Small intestine (tissue), 7 donors: ENCODE data around the gene SLC29A4. TPM values are rescaled to one million over a fixed set of nuclear protein-coding genes. Genes with fewer than 3 reads are reported as not detected.

Experiments used
- DNase-seq, 2 donors: peaks; one replicate each; pipeline versions ENCODE4 v3.0.0 to v3.0.0-alpha.2; 2013
- FAIRE-seq: peaks from 2 replicates; lab custom pipeline; 2012; peaks lifted over from hg19 to GRCh38; lab: Jason Lieb, UNC
- H3K27ac ChIP-seq, 3 donors: one replicate each; pipeline ENCODE4 v1.5.1; 2013; ENCODE audit warnings: low read length in 2 of 3, mild to moderate bottlenecking in 2 of 3, control low read depth in 1 of 3, inconsistent platforms in 1 of 3, low read depth in 1 of 3, moderate library complexity in 1 of 3
- H3K27me3 ChIP-seq, 3 donors: one replicate each; pipeline ENCODE4 v1.6.1; 2013; ENCODE audit warnings: low read length in 3 of 3, inconsistent platforms in 1 of 3; ENCODE audit not compliant: control insufficient read depth in 3 of 3, insufficient read depth in 3 of 3
- H3K36me3 ChIP-seq, 3 donors: one replicate each; pipeline ENCODE4 v1.6.1; 2013; ENCODE audit warnings: low read length in 3 of 3, inconsistent platforms in 1 of 3, low read depth in 1 of 3, mild to moderate bottlenecking in 1 of 3, moderate library complexity in 1 of 3; ENCODE audit not compliant: control insufficient read depth in 3 of 3, insufficient read depth in 2 of 3
- H3K4me1 ChIP-seq, 3 donors: one replicate each; pipeline ENCODE4 v1.6.1; 2013; ENCODE audit warnings: low read length in 2 of 3, inconsistent platforms in 1 of 3, low read depth in 1 of 3, mild to moderate bottlenecking in 1 of 3, moderate library complexity in 1 of 3; ENCODE audit not compliant: control insufficient read depth in 3 of 3, insufficient read depth in 2 of 3
- H3K4me3 ChIP-seq, 3 donors: one replicate each; pipeline ENCODE4 v1.5.1; 2013; ENCODE audit warnings: low read length in 3 of 3, control low read depth in 1 of 3, inconsistent platforms in 1 of 3, low read depth in 1 of 3, mild to moderate bottlenecking in 1 of 3, moderate library complexity in 1 of 3
- H3K9me3 ChIP-seq, 2 donors: one replicate each; pipeline ENCODE4 v1.6.1; 2013; ENCODE audit warnings: low read depth in 1 of 2, low read length in 1 of 2; ENCODE audit not compliant: control insufficient read depth in 2 of 2, insufficient read depth in 1 of 2
- WGBS, 3 donors: extraction: QIAGEN DNeasy Blood & Tissue Kit; methylation state at CpG; one replicate each; pipeline ENCODE4 v1.1.7; 2013; 5-methylcytosine and 5-hydroxymethylcytosine counted together
- polyA plus RNA-seq, 4 donors: library from polyadenylated mRNA; stranded (reverse) in 3 of 4; unstranded in 1 of 4; fragments of 200-250 nt in 3 of 4; fragments of 120-200 nt in 1 of 4; gene quantifications; one replicate each; pipeline versions ENCODE4 v1.2.1 to v1.2.3, GENCODE V29; 2013
- donor health status: healthy with polysubstance abuse.
- donor health status: control.
- donor health status: control.
- donor health status: Bipolar disorder and iron deficiency.
- donor health status: healthy.

The SLC29A4 gene
- polyA plus RNA-seq, 4 donors, result 1.1 to 29.3 (median 3.2) TPM

GRCh38 chr7:5333121-5334045 lies 50.6 kb downstream of the SLC29A4 start:
- FAIRE-seq, result no peak
- 88 to 90% (median 88%) methylated on average over 18 to 32 of the region's 32 CpGs for WGBS, 3 donors
- DNase-seq, result no peak
- Histone ChIP-seq H3K4me1 (no peaks in the 10 kb centered on the region), H3K27me3 (no peaks in the 10 kb centered on the region), H3K27ac (no peak overlapping the region), H3K36me3 (peaks cover 6 to 84% (median 28%) of the 10 kb centered on the region in 3 donors), H3K9me3 (peaks cover 0 to 19% of the 10 kb centered on the region in 2 donors), H3K4me3 (no peak overlapping the region)

- peaks cover 6 to 88% (median 28%) of the 10 kb centered on the region in 3 donors for H3K36me3 ChIP-seq
- 92% methylated on average over 8 of the region's 8 CpGs for WGBS, 3 donors
Observed at GRCh38 chr7:5334671-5335070, 51.9 kb downstream of the SLC29A4 start.

GRCh38 chr7:5337047-5337446 lies 54.3 kb downstream of the SLC29A4 start:
- peaks cover 8 to 87% (median 32%) of the 10 kb centered on the region in 3 donors for H3K36me3 ChIP-seq
- FAIRE-seq, result no peak
- H3K4me3 ChIP-seq, result no peak overlapping the region
- DNase-seq, result no peak
- no peak overlapping the region for H3K27ac ChIP-seq
- no peaks in the 10 kb centered on the region for H3K4me1 ChIP-seq
- 91 to 96% (median 92%) methylated on average over 11 of the region's 11 CpGs for WGBS, 3 donors
- H3K27me3 ChIP-seq, result no peaks in the 10 kb centered on the region
- peaks cover 0 to 22% of the 10 kb centered on the region in 2 donors for H3K9me3 ChIP-seq

More at GRCh38 chr7:5334671-5335070, 51.9 kb downstream of the SLC29A4 start:
- no peak for DNase-seq
- no peak overlapping the region for H3K4me3 ChIP-seq
- no peaks in the 10 kb centered on the region for H3K4me1 ChIP-seq
- FAIRE-seq, result no peak
- no peak overlapping the region for H3K27ac ChIP-seq
- H3K9me3 ChIP-seq, result peaks cover 0 to 19% of the 10 kb centered on the region in 2 donors
- no peaks in the 10 kb centered on the region for H3K27me3 ChIP-seq

- H3K36me3 ChIP-seq, result peaks cover 19 to 83% (median 36%) of the 10 kb centered on the region in 3 donors
- WGBS, 3 donors, result 73 to 90% (median 82%) methylated on average over 2 of the region's 2 CpGs
Observed at GRCh38 chr7:5339955-5340354, 57.2 kb downstream of the SLC29A4 start.

GRCh38 chr7:5342631-5343030 lies 59.9 kb downstream of the SLC29A4 start:
- no peaks in the 10 kb centered on the region for H3K27me3 ChIP-seq
- H3K4me3 ChIP-seq, result no peak overlapping the region
- no peak overlapping the region for H3K27ac ChIP-seq
- WGBS, 3 donors, result 90 to 94% (median 92%) methylated on average over 6 of the region's 6 CpGs
- FAIRE-seq (no peak), DNase-seq (no peak)
- H3K9me3 ChIP-seq, result peaks cover 0 to 24% of the 10 kb centered on the region in 2 donors
- peaks cover 18 to 83% (median 27%) of the 10 kb centered on the region in 3 donors for H3K36me3 ChIP-seq
- H3K4me1 ChIP-seq, result no peaks in the 10 kb centered on the region

More at GRCh38 chr7:5339955-5340354, 57.2 kb downstream of the SLC29A4 start:
- no peaks in the 10 kb centered on the region for H3K27me3 ChIP-seq
- no peak for FAIRE-seq
- no peak overlapping the region for H3K27ac ChIP-seq
- DNase-seq, result no peak
- peaks cover 0 to 36% of the 10 kb centered on the region in 2 donors for H3K9me3 ChIP-seq
- H3K4me1 ChIP-seq, result no peaks in the 10 kb centered on the region
- H3K4me3 ChIP-seq, result no peak overlapping the region

GRCh38 chr7:5343884-5344283 lies 61.1 kb downstream of the SLC29A4 start:
- no peak for DNase-seq
- Histone ChIP-seq H3K4me1 (no peaks in the 10 kb centered on the region), H3K9me3 (peaks cover 0 to 20% of the 10 kb centered on the region in 2 donors), H3K27ac (no peak overlapping the region), H3K27me3 (no peaks in the 10 kb centered on the region), H3K36me3 (peaks cover 20 to 85% (median 27%) of the 10 kb centered on the region in 3 donors), H3K4me3 (no peak overlapping the region)
- no peak for FAIRE-seq
- WGBS, 3 donors, result 89 to 96% (median 95%) methylated on average over 2 of the region's 2 CpGs

GRCh38 chr7:5344342-5344741 lies 61.6 kb downstream of the SLC29A4 start:
- no peak for FAIRE-seq
- no peaks in the 10 kb centered on the region for H3K27me3 ChIP-seq
- WGBS, 3 donors, result 89 to 98% (median 93%) methylated on average over 3 to 4 of the region's 4 CpGs
- H3K4me1 ChIP-seq, result no peaks in the 10 kb centered on the region
- no peak overlapping the region for H3K4me3 ChIP-seq
- peaks cover 21 to 85% (median 27%) of the 10 kb centered on the region in 3 donors for H3K36me3 ChIP-seq
- no peak for DNase-seq
- H3K27ac ChIP-seq, result no peak overlapping the region
- peaks cover 0 to 20% of the 10 kb centered on the region in 2 donors for H3K9me3 ChIP-seq

GRCh38 chr7:5345171-5345570 lies 62.4 kb downstream of the SLC29A4 start:
- Histone ChIP-seq H3K36me3 (peaks cover 21 to 86% (median 22%) of the 10 kb centered on the region in 3 donors), H3K4me1 (no peaks in the 10 kb centered on the region), H3K27ac (no peak overlapping the region), H3K27me3 (no peaks in the 10 kb centered on the region), H3K4me3 (no peak overlapping the region), H3K9me3 (peaks cover 0 to 20% of the 10 kb centered on the region in 2 donors)
- WGBS, 3 donors, result 95 to 100% (median 96%) methylated on average over 10 to 13 of the region's 13 CpGs
- FAIRE-seq, result no peak
- no peak for DNase-seq
